GM21423 (cell line): ENCODE measurements around the gene ZSCAN10.

Experiments used
- ATAC-seq: cut with Tn5 transposase; IDR thresholded peaks from one replicate; pipeline ENCODE4 v1.9.1; 2021; ENCODE audit warnings: mild to moderate bottlenecking, moderate library complexity; ENCODE audit not compliant: unreplicated experiment

ZSCAN10 gene

GRCh38 chr16:3049921-3050481, 49.1 kb downstream of the ZSCAN10 start:
- ATAC-seq = no peak

GRCh38 chr16:3047387-3047720, 51.7 kb downstream of the ZSCAN10 start:
- ATAC-seq = no peak

GRCh38 chr16:3046641-3047386, 52.3 kb downstream of the ZSCAN10 start:
- ATAC-seq = no peak

GRCh38 chr16:3045758-3046640, 53.1 kb downstream of the ZSCAN10 start, which contains the start of gene MMP25:
Gene MMP25 (plus strand): TSS chr16:3046561. CDS start chr16:3046918, 357 bp downstream.
- no peak for ATAC-seq

GRCh38 chr16:3044708-3045107, 54.4 kb downstream of the ZSCAN10 start:
- ATAC-seq = no peak

- ATAC-seq = no peak
Observed at GRCh38 chr16:3042376-3042775, 56.7 kb downstream of the ZSCAN10 start.

- no peak for ATAC-seq
Observed at GRCh38 chr16:3038896-3039295, 60.2 kb downstream of the ZSCAN10 start.
